Brain microvascular endothelial cell (primary cell): Measurements from ENCODE around the gene BCAP31.
"Not testable (repeated sequence)": the region's sequence is repeated elsewhere in the genome, so short reads cannot be mapped to it uniquely, and the experiment has no call there.

Experiments
- DNase-seq: peaks from one replicate; pipeline ENCODE4 v3.0.0-alpha.2; 2020
- H3K27ac ChIP-seq: fragments of 250-450 bp; sonication (Bioruptor Pico); 2 replicates; pipeline ENCODE4 v1.5.1; 2020; ENCODE audit warnings: mild to moderate bottlenecking, moderate library complexity
- H3K27me3 ChIP-seq: fragments of 250-450 bp; sonication (Bioruptor Pico); replicated peaks from 2 replicates; pipeline ENCODE4 v1.5.1; 2020; ENCODE audit warnings: mild to moderate bottlenecking
- H3K36me3 ChIP-seq: fragments of 250-450 bp; sonication (Bioruptor Pico); replicated peaks from 2 replicates; pipeline ENCODE4 v1.5.1; 2020; ENCODE audit warnings: mild to moderate bottlenecking
- H3K4me3 ChIP-seq: 2 replicates; pipeline ENCODE4 v1.5.1; 2011; ENCODE audit warnings: low read depth, mild to moderate bottlenecking, control low read depth, low read length, moderate library complexity
- CTCF ChIP-seq: IDR thresholded peaks from 2 replicates; pipeline ENCODE4 v1.5.1; 2011; ENCODE audit warnings: low read depth, mild to moderate bottlenecking, moderate library complexity, low read length, control low read depth, inconsistent platforms; ENCODE audit errors: missing control alignments
- in situ Hi-C: cut with HindIII; loops from 2 replicates; pipeline ENCODE4 v1.10.0; 2017; ENCODE audit warnings: low sequenced_read_pairs, low pct_ligation_motif_present

BCAP31 gene

GRCh38 chrX:153687121-153688039 lies 36.8 kb downstream of the BCAP31 start, which contains the start of gene SLC6A8:
Gene SLC6A8, plus strand, starts transcription at chrX:153687926. Its CDS starts 649 bp downstream, at chrX:153688575.
- Histone ChIP-seq H3K27ac (no peak within 1 kb of the TSS), H3K27me3 (no peaks in the 10 kb centered on the region), H3K4me3 (peak within 1 kb of the TSS; percentile 34), H3K36me3 (no peaks in the 10 kb centered on the region)
- DNase-seq, result peak; percentile 19
- peak; percentile 42 for TF ChIP-seq CTCF
- in situ Hi-C loops, result no loop called here

DNA sequence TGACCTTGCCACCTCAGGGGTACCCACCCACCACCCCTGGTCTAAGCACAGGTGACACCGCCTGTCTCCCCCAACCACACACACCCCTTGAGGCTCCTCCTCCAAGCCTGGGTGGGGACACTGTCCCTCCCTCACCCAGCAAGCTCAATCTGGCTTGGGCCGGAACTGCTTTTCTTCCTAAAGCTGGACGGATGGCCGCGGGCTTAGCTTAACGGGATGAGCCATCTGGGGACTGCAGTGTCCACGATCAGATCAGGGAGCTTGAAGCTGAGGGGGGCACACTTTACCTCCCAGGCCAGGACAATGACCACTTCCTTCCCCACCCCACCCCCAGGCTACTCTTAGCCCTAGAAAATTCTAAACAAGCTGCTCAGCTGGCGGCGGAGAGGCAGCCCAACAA lies 37.5 kb downstream of the BCAP31 start:
- H3K4me3 ChIP-seq, result no peak overlapping the region
- no peak overlapping the region for H3K27ac ChIP-seq
- TF ChIP-seq CTCF, result no peak
- no peak for DNase-seq
- no peaks in the 10 kb centered on the region for H3K36me3 ChIP-seq
- in situ Hi-C loops, result no loop called here
- H3K27me3 ChIP-seq, result no peaks in the 10 kb centered on the region

GRCh38 chrX:153685751-153686696 lies 38.2 kb downstream of the BCAP31 start:
- no peak overlapping the region for H3K27ac ChIP-seq
- DNase-seq, result no peak
- in situ Hi-C loops, result no loop called here
- H3K4me3 ChIP-seq, result no peak overlapping the region
- H3K27me3 ChIP-seq, result no peaks in the 10 kb centered on the region
- H3K36me3 ChIP-seq, result no peaks in the 10 kb centered on the region
- no peak for TF ChIP-seq CTCF

DNA sequence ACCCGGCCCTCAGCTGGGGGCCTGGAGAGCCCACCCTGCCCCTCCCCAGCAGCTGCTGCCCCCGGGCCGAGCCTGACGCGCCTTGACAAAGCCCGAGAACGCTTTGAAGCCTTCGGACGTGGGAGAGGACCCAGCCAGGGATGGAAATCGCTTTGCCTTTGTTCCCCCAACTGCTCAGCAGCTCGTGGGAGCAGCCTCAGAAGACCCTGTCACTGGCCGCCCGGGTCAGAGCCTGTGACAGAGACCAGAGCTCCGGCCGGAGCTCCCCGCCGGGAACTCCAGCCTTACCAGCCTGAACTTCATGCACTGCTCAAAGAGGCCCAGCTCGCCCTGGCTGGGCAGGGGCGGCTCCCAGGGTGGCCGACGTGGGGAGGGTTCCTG lies 39.0 kb downstream of the BCAP31 start:
- no peak for TF ChIP-seq CTCF
- Histone ChIP-seq H3K36me3 (no peaks in the 10 kb centered on the region), H3K27ac (no peak overlapping the region), H3K27me3 (no peaks in the 10 kb centered on the region), H3K4me3 (no peak overlapping the region)
- in situ Hi-C loops, result no loop called here
- no peak for DNase-seq

DNA sequence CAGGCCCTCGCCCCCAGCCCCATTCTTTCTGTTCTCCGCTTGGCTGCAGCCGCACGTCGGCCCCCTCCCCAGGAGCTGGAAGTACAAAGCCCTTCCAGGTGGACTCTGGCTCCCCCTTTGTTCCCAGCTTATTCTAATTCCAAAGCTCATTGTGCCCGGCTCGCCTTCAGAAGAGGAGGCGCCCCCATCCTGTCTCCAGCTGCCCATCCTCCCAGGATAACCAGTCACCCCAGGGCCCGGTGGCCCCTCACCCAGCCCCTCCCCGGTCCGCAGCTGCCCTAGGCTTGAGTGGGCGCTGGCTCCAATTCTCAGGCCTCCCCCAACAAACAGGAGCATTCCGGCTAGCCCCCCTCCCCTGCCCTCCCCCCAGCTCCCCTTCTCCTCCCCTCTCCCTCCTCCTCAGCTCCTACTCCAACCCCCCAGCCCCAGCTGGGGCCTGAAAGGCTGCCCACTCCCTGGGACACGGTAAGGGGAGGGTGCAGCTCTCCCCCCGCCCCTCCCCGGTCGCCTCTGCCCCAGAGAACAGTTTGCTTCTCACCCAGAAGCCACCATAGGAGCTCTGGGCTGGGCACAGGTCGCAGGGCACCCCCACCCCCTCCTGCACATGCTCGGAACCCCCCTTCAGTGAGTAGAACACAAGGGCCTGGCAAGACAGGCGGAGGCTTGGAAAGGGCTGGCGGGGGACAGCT lies 39.6 kb downstream of the BCAP31 start:
- Histone ChIP-seq H3K4me3 (no peak overlapping the region), H3K36me3 (no peaks in the 10 kb centered on the region), H3K27ac (no peak overlapping the region), H3K27me3 (no peaks in the 10 kb centered on the region)
- DNase-seq, result no peak
- no peak for TF ChIP-seq CTCF
- in situ Hi-C loops, result no loop called here

DNA sequence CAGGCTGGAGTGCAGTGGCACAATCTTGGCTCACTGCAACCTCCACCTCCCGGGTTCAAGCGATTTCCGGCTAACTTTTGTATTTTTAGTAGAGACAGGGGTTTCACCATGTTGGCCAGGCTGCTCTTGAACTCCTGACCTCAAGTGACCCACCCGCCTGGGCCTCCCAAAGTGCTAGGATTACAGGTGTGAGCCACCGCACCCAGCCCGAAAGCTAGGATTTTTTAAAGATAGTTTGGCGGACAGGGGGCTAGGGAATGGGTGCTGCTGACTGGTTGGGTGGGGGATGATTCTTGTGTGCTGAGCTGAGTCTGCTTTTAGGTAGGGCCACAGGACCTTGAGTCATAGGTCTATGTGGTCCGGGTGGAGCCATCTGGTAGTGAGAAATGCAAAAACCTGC lies 40.7 kb downstream of the BCAP31 start:
- H3K36me3 ChIP-seq, DNase-seq, H3K27ac ChIP-seq, H3K27me3 ChIP-seq, in situ Hi-C loops, H3K4me3 ChIP-seq: not testable (repeated sequence)
